ENCODE results near the gene TRIM51G. TPM values are rescaled to one million over a fixed set of nuclear protein-coding genes. Genes with fewer than 3 reads are reported as not detected.
"Not testable (repeated sequence)": the region's sequence is repeated elsewhere in the genome, so short reads cannot be mapped to it uniquely, and the experiment has no call there.

TRIM51G gene, protein sequence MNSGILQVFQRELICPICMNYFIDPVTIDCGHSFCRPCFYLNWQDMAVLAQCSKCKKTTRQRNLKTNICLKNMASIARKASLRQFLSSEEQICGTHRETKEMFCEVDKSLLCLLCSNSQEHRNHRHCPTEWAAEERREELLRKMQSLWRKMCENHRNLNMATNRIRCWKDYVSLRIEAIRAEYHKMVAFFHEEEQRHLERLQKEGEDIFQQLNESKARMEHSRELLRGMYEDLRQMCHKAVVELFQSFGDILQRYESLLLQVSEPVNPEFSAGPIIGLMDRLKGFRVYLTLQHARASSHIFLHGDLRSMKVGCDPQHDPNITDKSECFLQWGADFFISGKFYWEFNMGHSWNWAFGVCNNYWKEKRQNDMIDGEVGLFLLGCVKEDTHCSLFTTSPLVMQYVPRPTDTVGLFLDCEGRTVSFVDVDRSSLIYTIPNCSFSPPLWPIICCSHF
- polyA plus RNA-seq (ENCODE audit: insufficient read length in 3 of 3), result not detected

DNA sequence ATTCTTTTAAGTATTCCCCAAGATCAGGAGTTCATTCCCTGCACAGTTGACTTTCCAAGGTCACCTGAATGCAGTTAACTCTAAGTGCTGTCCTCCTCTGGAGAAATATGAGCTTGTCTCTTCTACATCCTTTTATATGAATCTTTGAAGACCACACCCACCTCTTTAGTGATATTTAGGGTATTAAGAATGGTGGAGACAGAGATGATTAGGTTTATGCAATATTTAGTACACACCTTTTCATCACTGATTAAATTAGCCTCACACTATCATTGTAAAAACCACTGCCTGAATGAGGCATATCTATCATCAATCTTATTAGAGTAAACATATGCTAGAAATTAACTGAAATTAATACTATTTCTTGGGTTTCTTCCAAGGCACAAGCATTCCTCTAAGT, at the start of gene TRIM51G:
Gene TRIM51G, minus strand, starts transcription at position 101 of the 400 bp plus-strand sequence. CDS start 2,190 bp downstream, outside the sequence.
- DNase-seq (ENCODE audit: low read depth in 3 of 3, low spot score in 2 of 3), result not testable (repeated sequence)

DNA sequence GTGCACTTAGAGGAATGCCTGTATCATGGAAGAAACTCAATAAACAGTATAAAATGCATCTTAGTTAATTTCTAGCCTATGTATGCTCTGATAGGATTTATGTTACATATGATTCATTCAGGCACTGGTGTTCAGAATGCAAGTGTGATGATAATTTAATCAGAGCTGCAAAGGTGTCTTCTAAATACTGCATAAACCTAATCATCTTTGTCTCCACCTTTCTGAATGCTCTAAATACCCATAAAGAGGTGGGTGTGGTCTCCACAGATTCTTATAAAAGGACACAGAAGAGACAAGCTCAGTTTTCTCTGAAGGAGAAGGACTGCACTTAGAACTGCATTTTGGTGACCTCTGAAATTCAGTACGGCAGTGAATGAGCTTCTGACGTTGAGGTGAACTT, 44.8 kb upstream of the TRIM51G start, which contains the start of gene TRIM49B:
Gene TRIM49B, plus strand, starts transcription at position 301 of the 400 bp plus-strand sequence. CDS start 2,777 bp downstream, outside the sequence.
- DNase-seq (ENCODE audit: low read depth in 3 of 3, low spot score in 2 of 3), result not testable (repeated sequence)

DNA sequence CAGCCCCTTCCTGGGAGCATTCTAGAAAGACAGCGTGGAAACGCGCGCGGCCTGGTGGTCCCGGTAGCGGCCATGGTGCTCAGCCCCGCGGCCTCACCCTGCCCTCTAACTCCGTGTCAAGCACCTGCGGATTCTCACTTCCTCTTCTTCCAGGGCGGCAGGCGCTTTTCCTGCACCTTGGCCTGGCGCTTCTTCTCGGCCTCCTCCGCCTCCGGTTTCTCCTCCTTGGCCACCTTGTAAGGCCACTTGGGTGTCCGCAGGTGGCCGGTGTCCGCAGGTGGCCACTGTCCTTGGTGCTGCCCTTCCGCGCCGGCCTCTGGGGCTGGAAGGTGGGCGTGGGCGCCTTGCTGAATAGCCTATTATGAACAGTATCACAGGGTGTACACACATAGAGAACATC, 15.1 kb downstream of the TRIM51G start:
- not testable (repeated sequence) for DNase-seq (ENCODE audit: low read depth in 3 of 3, low spot score in 2 of 3)

DNA sequence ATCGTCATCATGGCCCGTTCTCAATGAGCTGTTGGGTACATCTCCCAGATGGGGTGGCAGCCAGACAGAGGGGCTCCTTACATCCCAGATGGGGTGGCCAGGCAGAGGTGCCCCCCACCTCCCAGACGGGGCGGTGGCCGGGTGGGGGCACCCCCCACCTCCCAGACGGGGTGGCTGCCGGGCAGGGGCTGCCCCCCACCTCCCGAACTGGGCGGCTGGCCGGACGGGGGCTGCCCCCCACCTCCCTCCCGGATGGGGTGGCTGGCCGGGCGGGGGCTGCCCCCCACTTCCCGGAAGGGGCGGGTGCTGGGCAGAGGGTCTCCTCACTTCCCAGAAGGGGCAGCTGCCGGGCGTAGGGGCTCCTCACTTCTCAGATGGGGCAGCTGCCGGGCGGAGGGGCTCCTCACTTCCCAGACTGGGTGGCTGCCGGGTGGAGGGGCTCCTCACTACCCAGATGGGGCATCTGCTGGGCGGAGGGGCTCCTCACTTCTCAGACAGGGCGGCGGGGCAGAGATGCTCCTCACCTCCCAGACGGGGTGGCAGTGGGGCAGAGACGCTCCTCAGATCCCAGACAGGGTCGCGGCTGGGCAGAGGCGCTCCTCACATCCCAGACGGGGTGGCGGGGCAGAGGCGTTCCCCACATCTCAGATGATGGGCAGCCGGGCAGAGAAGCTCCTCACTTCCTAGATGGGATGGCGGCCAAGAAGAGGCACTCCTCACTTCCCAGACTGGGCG, 28.2 kb downstream of the TRIM51G start:
- DNase-seq (ENCODE audit: low read depth in 3 of 3, low spot score in 2 of 3), result not testable (repeated sequence)

DNA sequence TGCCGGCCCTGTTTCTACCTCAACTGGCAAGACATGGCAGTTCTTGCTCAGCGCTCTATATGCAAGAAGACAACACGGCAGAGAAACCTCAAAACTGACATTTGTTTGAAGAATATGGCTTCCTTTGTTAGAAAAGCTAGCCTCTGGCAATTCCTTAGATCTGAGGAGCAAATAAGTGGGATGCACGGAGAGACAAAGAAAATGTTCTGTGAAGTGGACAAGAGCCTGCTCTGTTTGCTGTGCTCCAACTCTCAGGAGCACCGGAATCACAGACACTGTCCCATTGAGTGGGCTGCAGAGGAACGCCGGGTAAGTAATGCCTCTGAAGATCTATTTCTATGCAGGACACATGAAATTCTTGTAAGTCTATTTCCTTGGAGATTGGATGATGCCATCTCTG, 37.9 kb downstream of the TRIM51G start:
- DNase-seq (ENCODE audit: low read depth in 3 of 3, low spot score in 2 of 3), result not testable (repeated sequence)

Other genes starting within 250 kb of the TRIM51G start
- gene TRIM49B, start 44.9 kb upstream of the TRIM51G start, polyA plus RNA-seq (ENCODE audit: insufficient read length in 3 of 3), result not detected
- gene TRIM64C, start 75.2 kb upstream of the TRIM51G start, polyA plus RNA-seq (ENCODE audit: insufficient read length in 3 of 3), result not detected
- gene FOLH1, start 224.7 kb upstream of the TRIM51G start, polyA plus RNA-seq (ENCODE audit: insufficient read length in 3 of 3), result 10 to 100 TPM; 19.2 to 26.1 (median 22.2) TPM

Measured in right renal cortex interstitium (tissue), 3 donors.